Activated CD4-positive, alpha-beta T cell treated with anti-CD3 and anti-CD28 coated beads, Interleukin-2, amount 10 ng/mL, durations not matched to agents 24 days and 14 days (primary cell): ENCODE data around the gene SDHA. TPM values are rescaled to one million over a fixed set of nuclear protein-coding genes. Genes with fewer than 3 reads are reported as not detected.
A peak's percentile ranks its signal among the peaks of the same experiment; 100 is the strongest.
"Not testable (repeated sequence)": the region's sequence is repeated elsewhere in the genome, so short reads cannot be mapped to it uniquely, and the experiment has no call there.

Experiments
- DNase-seq: peaks from one replicate; pipeline ENCODE4 v3.0.0; 2022
- H3K27ac Mint-ChIP-seq: one replicate; pipeline ENCODE4 v1.8.0; 2022; ENCODE audit warnings: mild to moderate bottlenecking, mixed read lengths
- H3K27me3 Mint-ChIP-seq: one replicate; pipeline ENCODE4 v1.8.0; 2022; ENCODE audit warnings: mixed read lengths
- H3K36me3 Mint-ChIP-seq: one replicate; pipeline ENCODE4 v1.8.0; 2022; ENCODE audit warnings: low read depth, mild to moderate bottlenecking, mixed read lengths
- H3K4me1 Mint-ChIP-seq: one replicate; pipeline ENCODE4 v1.8.0; 2021; ENCODE audit warnings: mixed read lengths
- H3K4me3 Mint-ChIP-seq: one replicate; pipeline ENCODE4 v1.8.0; 2022; ENCODE audit warnings: mild to moderate bottlenecking, moderate library complexity, mixed read lengths
- H3K9me3 Mint-ChIP-seq: one replicate; pipeline ENCODE4 v1.8.0; 2021; ENCODE audit warnings: mixed read lengths
- intact Hi-C: fragments of 100-400 bp; cut with micrococcal nuclease; formaldehyde crosslinking; loops from one replicate; pipeline ENCODE4 v1.15.1; 2023
- total RNA-seq: library from RNA; stranded (reverse); gene quantifications from 2 replicates; pipeline ENCODE4 v1.2.3, GENCODE V29; 2022

Gene SDHA
- total RNA-seq, 1 donor from 2014 or later: 150 TPM

- H3K36me3 Mint-ChIP-seq: peaks cover 52% of the 10 kb centered on the region
These were observed 38.2 kb downstream of the SDHA start for GRCh38 chr5:256347-256746.

GRCh38 chr5:257148-257547 lies 39.0 kb downstream of the SDHA start:
- H3K36me3 Mint-ChIP-seq: peaks cover 51% of the 10 kb centered on the region
- H3K4me1 Mint-ChIP-seq: no peaks in the 10 kb centered on the region
- H3K27ac Mint-ChIP-seq: no peak overlapping the region
- no peaks in the 10 kb centered on the region for H3K27me3 Mint-ChIP-seq
- no peak overlapping the region for H3K4me3 Mint-ChIP-seq
- H3K9me3 Mint-ChIP-seq: peaks cover under 1% of the 10 kb centered on the region
- no peak for DNase-seq
- intact Hi-C loops: no loop called here

More at GRCh38 chr5:256347-256746, 38.2 kb downstream of the SDHA start:
- H3K4me1 Mint-ChIP-seq, intact Hi-C loops, H3K4me3 Mint-ChIP-seq, H3K27me3 Mint-ChIP-seq, H3K9me3 Mint-ChIP-seq, H3K27ac Mint-ChIP-seq, DNase-seq: not testable (repeated sequence)

- H3K27me3 Mint-ChIP-seq, H3K4me3 Mint-ChIP-seq, H3K9me3 Mint-ChIP-seq, intact Hi-C loops, H3K4me1 Mint-ChIP-seq, DNase-seq: not testable (repeated sequence)
- H3K36me3 Mint-ChIP-seq: peaks cover 32% of the 10 kb centered on the region
- H3K27ac Mint-ChIP-seq: peak overlapping the region; percentile 49
These were observed 45.3 kb downstream of the SDHA start for GRCh38 chr5:263275-263974.

- intact Hi-C loops: no loop called here
- no peak for DNase-seq
- Mint-ChIP-seq H3K36me3 (peaks cover 27% of the 10 kb centered on the region), H3K27me3 (no peaks in the 10 kb centered on the region), H3K9me3 (peaks cover 4% of the 10 kb centered on the region), H3K27ac (peak overlapping the region; percentile 41), H3K4me3 (no peak overlapping the region), H3K4me1 (peaks cover 3% of the 10 kb centered on the region)
These were observed 46.2 kb downstream of the SDHA start for GRCh38 chr5:264338-264737.

- H3K27me3 Mint-ChIP-seq, intact Hi-C loops, H3K9me3 Mint-ChIP-seq, DNase-seq, H3K4me3 Mint-ChIP-seq: not testable (repeated sequence)
- Mint-ChIP-seq H3K36me3 (peaks cover 27% of the 10 kb centered on the region), H3K27ac (peak overlapping the region; percentile 80), H3K4me1 (peaks cover 12% of the 10 kb centered on the region)
These were observed 48.3 kb downstream of the SDHA start for GRCh38 chr5:266311-267026.

GRCh38 chr5:267716-268115 lies 49.6 kb downstream of the SDHA start:
- peaks cover 16% of the 10 kb centered on the region for H3K4me1 Mint-ChIP-seq
- intact Hi-C loops: no loop called here
- no peaks in the 10 kb centered on the region for H3K9me3 Mint-ChIP-seq
- H3K36me3 Mint-ChIP-seq: peaks cover 24% of the 10 kb centered on the region
- H3K27ac Mint-ChIP-seq: peak overlapping the region; percentile 12
- DNase-seq: no peak
- no peak overlapping the region for H3K4me3 Mint-ChIP-seq
- H3K27me3 Mint-ChIP-seq: no peaks in the 10 kb centered on the region

- Mint-ChIP-seq H3K4me1 (peaks cover 35% of the 10 kb centered on the region), H3K9me3 (no peaks in the 10 kb centered on the region), H3K36me3 (peaks cover 32% of the 10 kb centered on the region), H3K27ac (peak overlapping the region; percentile 78), H3K27me3 (no peaks in the 10 kb centered on the region), H3K4me3 (peak overlapping the region; percentile 86)
- intact Hi-C loops: loop anchor here (5.0 kb wide), 3 partner anchors 52 to 342 kb away; partner anchors contain the start of genes AHRR and CEP72
- no peak for DNase-seq
These were observed 52.2 kb downstream of the SDHA start for GRCh38 chr5:270340-270739.

GRCh38 chr5:271828-272167 lies 53.7 kb downstream of the SDHA start:
- not testable (repeated sequence) for DNase-seq, H3K27me3 Mint-ChIP-seq, H3K9me3 Mint-ChIP-seq
- H3K27ac Mint-ChIP-seq: peak overlapping the region; percentile 98
- H3K4me3 Mint-ChIP-seq: peak overlapping the region; percentile 93
- peaks cover 35% of the 10 kb centered on the region for H3K4me1 Mint-ChIP-seq
- H3K36me3 Mint-ChIP-seq: peaks cover 32% of the 10 kb centered on the region
- intact Hi-C loops: loop anchor here (1.0 to 5.0 kb wide), 4 partner anchors 51 to 341 kb away; partner anchors contain the start of genes AHRR and CEP72

- H3K36me3 Mint-ChIP-seq: peaks cover 33% of the 10 kb centered on the region
These were observed 55.0 kb downstream of the SDHA start for GRCh38 chr5:273091-273490.

GRCh38 chr5:273491-273890 lies 55.4 kb downstream of the SDHA start:
- not testable (repeated sequence) for H3K9me3 Mint-ChIP-seq, H3K27me3 Mint-ChIP-seq, H3K27ac Mint-ChIP-seq, DNase-seq
- intact Hi-C loops: loop anchor here (5.0 kb wide), 3 partner anchors 49 to 339 kb away; partner anchors contain the start of genes AHRR and CEP72
- Mint-ChIP-seq H3K4me3 (peak overlapping the region; percentile 93), H3K36me3 (peaks cover 34% of the 10 kb centered on the region), H3K4me1 (peaks cover 35% of the 10 kb centered on the region)

More at GRCh38 chr5:273091-273490, 55.0 kb downstream of the SDHA start:
- not testable (repeated sequence) for H3K27me3 Mint-ChIP-seq, H3K9me3 Mint-ChIP-seq, DNase-seq, H3K27ac Mint-ChIP-seq
- H3K4me3 Mint-ChIP-seq: peak overlapping the region; percentile 93
- peaks cover 35% of the 10 kb centered on the region for H3K4me1 Mint-ChIP-seq
- intact Hi-C loops: loop anchor here (5.0 kb wide), 3 partner anchors 49 to 339 kb away; partner anchors contain the start of genes AHRR and CEP72

GRCh38 chr5:274346-274745 lies 56.2 kb downstream of the SDHA start:
- H3K9me3 Mint-ChIP-seq, H3K27me3 Mint-ChIP-seq, H3K27ac Mint-ChIP-seq, DNase-seq, H3K4me3 Mint-ChIP-seq: not testable (repeated sequence)
- Mint-ChIP-seq H3K36me3 (peaks cover 37% of the 10 kb centered on the region), H3K4me1 (peaks cover 37% of the 10 kb centered on the region)
- intact Hi-C loops: loop anchor here (5.0 kb wide), 3 partner anchors 48 to 338 kb away; partner anchors contain the start of genes AHRR and CEP72

GRCh38 chr5:278646-279045 lies 60.5 kb downstream of the SDHA start:
- Mint-ChIP-seq H3K4me1 (peaks cover 32% of the 10 kb centered on the region), H3K36me3 (peaks cover 37% of the 10 kb centered on the region), H3K27me3 (no peaks in the 10 kb centered on the region), H3K4me3 (no peak overlapping the region), H3K9me3 (no peaks in the 10 kb centered on the region), H3K27ac (no peak overlapping the region)
- intact Hi-C loops: no loop called here
- no peak for DNase-seq

GRCh38 chr5:279051-279665 lies 61.0 kb downstream of the SDHA start:
- H3K9me3 Mint-ChIP-seq, intact Hi-C loops, DNase-seq, H3K4me3 Mint-ChIP-seq, H3K27me3 Mint-ChIP-seq, H3K27ac Mint-ChIP-seq: not testable (repeated sequence)
- Mint-ChIP-seq H3K36me3 (peaks cover 35% of the 10 kb centered on the region), H3K4me1 (peaks cover 29% of the 10 kb centered on the region)
